GM12892 (cell line): ENCODE data around the gene SDHB.

Experiments used
- DNase-seq: peaks from one replicate; pipeline ENCODE4 v3.0.0; 2011; ENCODE audit not compliant: insufficient read length
- FAIRE-seq: peaks from 2 replicates; lab custom pipeline; 2011; peaks lifted over from hg19 to GRCh38; lab: Jason Lieb, UNC
- POLR2A ChIP-seq: IDR thresholded peaks from 2 replicates; pipeline ENCODE4 v1.6.1; 2011; ENCODE audit warnings: low read depth, low read length, control low read depth
- POLR2AphosphoS5 ChIP-seq: IDR thresholded peaks from 2 replicates; pipeline ENCODE4 v1.6.1; 2011; ENCODE audit warnings: low read depth, low read length, control low read depth
- TAF1 ChIP-seq: IDR thresholded peaks from 2 replicates; pipeline ENCODE4 v1.6.1; 2011; ENCODE audit warnings: low read depth, mild to moderate bottlenecking, control low read depth, low read length, borderline replicate concordance

Gene SDHB

GRCh38 chr1:17007121-17007520 lies 46.7 kb downstream of the SDHB start:
- FAIRE-seq (no peak), DNase-seq (no peak)
- TF ChIP-seq POLR2AphosphoS5 (no peak), TAF1 (no peak), POLR2A (no peak)

- FAIRE-seq (no peak), DNase-seq (no peak)
- TF ChIP-seq POLR2A (no peak), POLR2AphosphoS5 (no peak), TAF1 (no peak)
These were observed 48.5 kb downstream of the SDHB start for GRCh38 chr1:17005365-17005740.

- DNase-seq: no peak
- no peak for FAIRE-seq
- TF ChIP-seq POLR2A (no peak), TAF1 (no peak), POLR2AphosphoS5 (no peak)
These were observed 49.1 kb downstream of the SDHB start for GRCh38 chr1:17004466-17005364.

GRCh38 chr1:17002524-17002902 lies 51.3 kb downstream of the SDHB start:
- FAIRE-seq: no peak
- no peak for DNase-seq
- TF ChIP-seq POLR2A (no peak), TAF1 (no peak), POLR2AphosphoS5 (no peak)

- FAIRE-seq (no peak), DNase-seq (no peak)
- no peak for TF ChIP-seq TAF1
- TF ChIP-seq POLR2AphosphoS5: no peak
- no peak for TF ChIP-seq POLR2A
These were observed 51.9 kb downstream of the SDHB start for GRCh38 chr1:17001760-17002523.

GRCh38 chr1:16999863-17000262 lies 54.0 kb downstream of the SDHB start:
- FAIRE-seq: no peak
- TF ChIP-seq POLR2AphosphoS5 (no peak), TAF1 (no peak), POLR2A (no peak)
- no peak for DNase-seq

GRCh38 chr1:16998589-16998988 lies 55.2 kb downstream of the SDHB start:
- no peak for DNase-seq

GRCh38 chr1:16996845-16997244 lies 57.0 kb downstream of the SDHB start:
- TF ChIP-seq POLR2A: no peak
- no peak for TF ChIP-seq TAF1
- no peak for TF ChIP-seq POLR2AphosphoS5
- FAIRE-seq: no peak
- DNase-seq: no peak

More at GRCh38 chr1:16998589-16998988, 55.2 kb downstream of the SDHB start:
- TF ChIP-seq TAF1: no peak
- no peak for TF ChIP-seq POLR2A
- TF ChIP-seq POLR2AphosphoS5: no peak
- FAIRE-seq: no peak

- FAIRE-seq (no peak), DNase-seq (no peak)
- TF ChIP-seq TAF1 (no peak), POLR2A (no peak), POLR2AphosphoS5 (no peak)
These were observed 60.3 kb downstream of the SDHB start for GRCh38 chr1:16993521-16994038.

- DNase-seq (no peak), FAIRE-seq (no peak)
These were observed 61.2 kb downstream of the SDHB start for GRCh38 chr1:16992675-16993074.

GRCh38 chr1:16992102-16992501 lies 61.7 kb downstream of the SDHB start:
- TF ChIP-seq POLR2A (no peak), POLR2AphosphoS5 (no peak), TAF1 (no peak)
- no peak for FAIRE-seq
- DNase-seq: no peak

More at GRCh38 chr1:16992675-16993074, 61.2 kb downstream of the SDHB start:
- no peak for TF ChIP-seq TAF1
- TF ChIP-seq POLR2A: no peak
- no peak for TF ChIP-seq POLR2AphosphoS5
